GM18498 (cell line): ENCODE measurements around the gene SUN1.
A peak's percentile ranks its signal among the peaks of the same experiment; 100 is the strongest.
"Not testable (repeated sequence)": the region's sequence is repeated elsewhere in the genome, so short reads cannot be mapped to it uniquely, and the experiment has no call there.

Source experiments
- ATAC-seq: cut with Tn5 transposase; IDR thresholded peaks from one replicate; pipeline ENCODE4 v1.9.1; 2021; ENCODE audit warnings: mild to moderate bottlenecking, moderate library complexity; ENCODE audit not compliant: unreplicated experiment

SUN1 gene

GRCh38 chr7:916291-916941 is 84.1 kb downstream of the SUN1 start:
- no peak for ATAC-seq

- ATAC-seq = no peak
These were observed 85.2 kb downstream of the SUN1 start for GRCh38 chr7:917255-918117.

- ATAC-seq = no peak
These were observed 85.8 kb downstream of the SUN1 start for GRCh38 chr7:918118-918425.

- ATAC-seq = no peak
These were observed 86.3 kb downstream of the SUN1 start for GRCh38 chr7:918441-919113.

- no peak for ATAC-seq
These were observed 86.8 kb downstream of the SUN1 start for GRCh38 chr7:919114-919442.

- no peak for ATAC-seq
These were observed 87.7 kb downstream of the SUN1 start for GRCh38 chr7:919924-920341.

GRCh38 chr7:920351-921070 is 88.2 kb downstream of the SUN1 start:
- no peak for ATAC-seq

GRCh38 chr7:921071-921461 is 88.8 kb downstream of the SUN1 start:
- no peak for ATAC-seq

GRCh38 chr7:921581-922333 is 89.5 kb downstream of the SUN1 start:
- ATAC-seq = no peak

GRCh38 chr7:922334-923107 is 90.2 kb downstream of the SUN1 start:
- no peak for ATAC-seq

GRCh38 chr7:923108-924041 is 91.1 kb downstream of the SUN1 start:
- peak; percentile 75 for ATAC-seq

- ATAC-seq = not testable (repeated sequence)
These were observed 91.8 kb downstream of the SUN1 start for GRCh38 chr7:924042-924441.
